GM23248 (cell line): Measurements from ENCODE around the gene DAB1. TPM values are rescaled to one million over a fixed set of nuclear protein-coding genes. Genes with fewer than 3 reads are reported as not detected.

Experiments
- DNase-seq: peaks from one replicate; pipeline ENCODE4 v3.0.0-alpha.2; 2015
- H2AFZ ChIP-seq: fragments of 200-600 bp; sonication (generic); 2 replicates; pipeline ENCODE4 v1.6.1; 2016; ENCODE audit warnings: antibody characterized with exemption
- H3F3A ChIP-seq: fragments of 200-600 bp; sonication (generic); 2 replicates; pipeline ENCODE4 v1.6.1; 2016; ENCODE audit warnings: mild to moderate bottlenecking, antibody characterized with exemption, mixed run types; ENCODE audit not compliant: insufficient read depth
- H3K27ac ChIP-seq: fragments of 200-600 bp; sonication (generic); 2 replicates; pipeline ENCODE4 v1.5.1; 2016; ENCODE audit warnings: mild to moderate bottlenecking
- H3K27me3 ChIP-seq: fragments of 200-600 bp; sonication (generic); replicated peaks from 2 replicates; pipeline ENCODE4 v1.6.1; 2016; ENCODE audit warnings: mild to moderate bottlenecking; ENCODE audit not compliant: insufficient read depth
- H3K36me3 ChIP-seq: fragments of 200-600 bp; sonication (generic); 2 replicates; pipeline ENCODE4 v1.6.1; 2016; ENCODE audit warnings: low read depth, mild to moderate bottlenecking
- H3K4me1 ChIP-seq: fragments of 200-600 bp; sonication (generic); 2 replicates; pipeline ENCODE4 v1.6.1; 2016; ENCODE audit warnings: mild to moderate bottlenecking; ENCODE audit not compliant: insufficient read depth
- H3K4me2 ChIP-seq: fragments of 200-600 bp; sonication (generic); one replicate; pipeline ENCODE4 v1.6.1; 2016; ENCODE audit warnings: mild to moderate bottlenecking; ENCODE audit not compliant: unreplicated experiment
- H3K4me3 ChIP-seq: fragments of 200-600 bp; sonication (generic); 2 replicates; pipeline ENCODE4 v1.5.1; 2016; ENCODE audit warnings: mild to moderate bottlenecking
- H3K79me2 ChIP-seq: fragments of 200-600 bp; sonication (generic); 2 replicates; pipeline ENCODE4 v1.6.1; 2016; ENCODE audit warnings: mild to moderate bottlenecking; ENCODE audit not compliant: insufficient read depth
- H3K9ac ChIP-seq: fragments of 200-600 bp; sonication (generic); 2 replicates; pipeline ENCODE4 v1.6.1; 2016; ENCODE audit warnings: mild to moderate bottlenecking
- H3K9me2 ChIP-seq: fragments of 200-600 bp; sonication (generic); 2 replicates; pipeline ENCODE4 v1.6.1; 2016; ENCODE audit warnings: mixed run types, mild to moderate bottlenecking, moderate library complexity; ENCODE audit not compliant: insufficient read depth
- H3K9me3 ChIP-seq: fragments of 200-600 bp; sonication (generic); one replicate; pipeline ENCODE4 v1.6.1; 2017; ENCODE audit warnings: low read depth
- H4K20me1 ChIP-seq: fragments of 200-600 bp; sonication (generic); 2 replicates; pipeline ENCODE4 v1.6.0; 2016; ENCODE audit not compliant: insufficient read depth
- EZH2 ChIP-seq: fragments of 200-600 bp; sonication (generic); IDR thresholded peaks from 2 replicates; pipeline ENCODE4 v1.6.1; 2018; ENCODE audit warnings: antibody characterized with exemption, mild to moderate bottlenecking; ENCODE audit not compliant: insufficient read depth, poor library complexity, severe bottlenecking
- EZH2phosphoT487 ChIP-seq: fragments of 200-600 bp; sonication (generic); IDR thresholded peaks from 2 replicates; pipeline ENCODE4 v1.6.1; 2018; ENCODE audit warnings: antibody characterized with exemption, moderate library complexity, mild to moderate bottlenecking, low read depth; ENCODE audit not compliant: insufficient read depth
- WGBS, 2 experiments: methylation state at CpG; one replicate each; pipeline ENCODE4 v1.1.6; 2015 to 2017; ENCODE audit warnings: low lambda C conversion rate in 2 of 2, low coverage in 1 of 2; ENCODE audit errors: missing lambda C conversion rate in 2 of 2; 5-methylcytosine and 5-hydroxymethylcytosine counted together
- in situ Hi-C: fragments of 300-500 bp; cut with MboI; formaldehyde crosslinking; loops from 2 replicates; pipeline ENCODE4 v1.15.0; 2020
- polyA plus RNA-seq: library from polyadenylated mRNA; unstranded; fragments of >200 nt; fragmentation: Nextera tagmentation; extraction: Ambion mirVana; gene quantifications from 2 replicates; pipeline ENCODE4 v1.2.1, GENCODE V29; 2016
- total RNA-seq: library from RNA; depleted of rRNA; stranded (reverse); fragments of >200 nt; shearing (Covaris generic); gene quantifications from 2 replicates; pipeline ENCODE4 v1.2.3, GENCODE V29; 2014

The DAB1 gene
- total and polyA plus RNA-seq, 2 experiments from 2014 or later = 0.11 to 0.39 TPM

GRCh38 chr1:56991576-56991975 is 432.3 kb downstream of the DAB1 start:
- Histone ChIP-seq H4K20me1 (no peaks in the 10 kb centered on the region), H2AFZ (no peak overlapping the region), H3K27me3 (no peaks in the 10 kb centered on the region), H3K4me3 (no peak overlapping the region), H3K36me3 (no peaks in the 10 kb centered on the region), H3K27ac (no peak overlapping the region), H3K9me3 (no peaks in the 10 kb centered on the region), H3F3A (no peaks in the 10 kb centered on the region), H3K9ac (no peak overlapping the region), H3K79me2 (no peaks in the 10 kb centered on the region), H3K4me2 (no peak overlapping the region), H3K9me2 (no peaks in the 10 kb centered on the region), H3K4me1 (no peaks in the 10 kb centered on the region)
- WGBS, 2 experiments = 69% methylated on average over 3 of the region's 3 CpGs
- TF ChIP-seq EZH2phosphoT487 (no peak), EZH2 (no peak)
- no peak for DNase-seq
- in situ Hi-C loops = no loop called here

GRCh38 chr1:56986397-56986796 is 437.5 kb downstream of the DAB1 start:
- no peak overlapping the region for H3K9ac ChIP-seq
- no peaks in the 10 kb centered on the region for H3K9me3 ChIP-seq
- 37 to 48% methylated on average over 2 of the region's 2 CpGs for WGBS, 2 experiments
- no peak for TF ChIP-seq EZH2phosphoT487
- no peak overlapping the region for H2AFZ ChIP-seq
- no peaks in the 10 kb centered on the region for H3K4me1 ChIP-seq
- no peak overlapping the region for H3K4me3 ChIP-seq
- DNase-seq = no peak
- no peak overlapping the region for H3K4me2 ChIP-seq
- no peaks in the 10 kb centered on the region for H3K36me3 ChIP-seq
- no peaks in the 10 kb centered on the region for H4K20me1 ChIP-seq
- no peaks in the 10 kb centered on the region for H3F3A ChIP-seq
- no peaks in the 10 kb centered on the region for H3K9me2 ChIP-seq
- no peaks in the 10 kb centered on the region for H3K27me3 ChIP-seq
- H3K27ac ChIP-seq = no peak overlapping the region
- in situ Hi-C loops = no loop called here
- no peaks in the 10 kb centered on the region for H3K79me2 ChIP-seq

- DNase-seq = no peak
- Histone ChIP-seq H3K4me1 (no peaks in the 10 kb centered on the region), H3K9me3 (no peaks in the 10 kb centered on the region), H3K4me2 (no peak overlapping the region), H3K36me3 (no peaks in the 10 kb centered on the region), H3F3A (no peaks in the 10 kb centered on the region), H3K9ac (no peak overlapping the region), H2AFZ (no peak overlapping the region), H3K27me3 (no peaks in the 10 kb centered on the region), H3K79me2 (no peaks in the 10 kb centered on the region), H3K27ac (no peak overlapping the region), H3K9me2 (no peaks in the 10 kb centered on the region), H3K4me3 (no peak overlapping the region), H4K20me1 (no peaks in the 10 kb centered on the region)
- in situ Hi-C loops = no loop called here
- TF ChIP-seq EZH2phosphoT487 = no peak
- no peak for TF ChIP-seq EZH2
- WGBS, 2 experiments = 69 to 82% methylated on average over 2 of the region's 2 CpGs
Measured at GRCh38 chr1:56985857-56986256, 438.0 kb downstream of the DAB1 start.

GRCh38 chr1:56983484-56983883 is 440.4 kb downstream of the DAB1 start:
- Histone ChIP-seq H3K27me3 (no peaks in the 10 kb centered on the region; the same call in 1 of the 2 replicates), H4K20me1 (no peaks in the 10 kb centered on the region), H2AFZ (no peak overlapping the region), H3K9me2 (no peaks in the 10 kb centered on the region), H3K4me3 (no peak overlapping the region), H3K27ac (no peak overlapping the region), H3F3A (no peaks in the 10 kb centered on the region), H3K36me3 (no peaks in the 10 kb centered on the region), H3K9ac (no peak overlapping the region), H3K79me2 (no peaks in the 10 kb centered on the region), H3K4me1 (no peaks in the 10 kb centered on the region), H3K4me2 (no peak overlapping the region), H3K9me3 (no peaks in the 10 kb centered on the region)
- in situ Hi-C loops = no loop called here
- 42 to 48% methylated on average over 6 of the region's 6 CpGs for WGBS, 2 experiments
- DNase-seq = no peak
- TF ChIP-seq EZH2phosphoT487 (no peak), EZH2 (no peak)
